ENCODE data around the gene LUZP4.

- no peak for TF ChIP-seq CTCF (IDR thresholded peaks at IDR 0.05)
- TF ChIP-seq POLR2A (IDR thresholded peaks at IDR 0.05): no peak
These were observed 48.1 kb downstream of the LUZP4 start for GRCh38 chrX:115337491-115338144.
